Kidney (tissue), 14 donors: ENCODE data around the gene THSD8. TPM values are rescaled to one million over a fixed set of nuclear protein-coding genes. Genes with fewer than 3 reads are reported as not detected.

Experiments used
- DNase-seq, 5 donors: peaks; one replicate each; pipeline ENCODE4 v3.0.0-alpha.2; 2013 to 2020
- FAIRE-seq: peaks from 2 replicates; lab custom pipeline; 2012; peaks lifted over from hg19 to GRCh38; lab: Jason Lieb, UNC
- H3K27ac ChIP-seq, 2 donors: one replicate each; pipeline ENCODE4 v1.7.0; 2013; ENCODE audit warnings: low read depth in 2 of 2, low read length in 2 of 2, inconsistent platforms in 1 of 2
- H3K27me3 ChIP-seq: one replicate; pipeline ENCODE4 v1.7.1; 2013; ENCODE audit warnings: low read length, inconsistent platforms; ENCODE audit not compliant: control insufficient read depth, insufficient read depth
- H3K36me3 ChIP-seq, 3 donors: one replicate each; pipeline versions ENCODE4 v1.7.0 to v1.7.1; 2013; ENCODE audit warnings: low read length in 3 of 3, control low read depth in 1 of 3, inconsistent platforms in 1 of 3; ENCODE audit not compliant: insufficient read depth in 3 of 3, control insufficient read depth in 2 of 3
- H3K4me1 ChIP-seq, 3 donors: one replicate each; pipeline versions ENCODE4 v1.7.0 to v1.7.1; 2013; ENCODE audit warnings: low read length in 3 of 3, inconsistent platforms in 1 of 3, low read depth in 1 of 3; ENCODE audit not compliant: control insufficient read depth in 2 of 3, insufficient read depth in 2 of 3
- H3K4me3 ChIP-seq, 3 donors: one replicate each; pipeline versions ENCODE4 v1.7.0 to v1.8.1; 2013; ENCODE audit warnings: low read length in 3 of 3, control low read depth in 1 of 3, inconsistent platforms in 1 of 3
- H3K9ac ChIP-seq, 3 donors: one replicate each; pipeline versions ENCODE4 v1.7.0 to v1.7.1; 2013; ENCODE audit warnings: low read length in 3 of 3, control low read depth in 1 of 3, inconsistent platforms in 1 of 3
- H3K9me3 ChIP-seq, 3 donors: one replicate each; pipeline versions ENCODE4 v1.7.0 to v1.7.1; 2013; ENCODE audit warnings: low read length in 3 of 3, control low read depth in 1 of 3, inconsistent platforms in 1 of 3; ENCODE audit not compliant: control insufficient read depth in 2 of 3, insufficient read depth in 1 of 3
- CTCF ChIP-seq: IDR thresholded peaks from 3 replicates; pipeline ENCODE4 v1.5.1; 2012; ENCODE audit warnings: mild to moderate bottlenecking, moderate library complexity, borderline replicate concordance; ENCODE audit not compliant: insufficient read depth; ENCODE audit errors: extremely low read depth
- intact Hi-C: fragments of 100-400 bp; cut with DNase I; formaldehyde crosslinking; loops from one replicate; pipeline ENCODE4 v1.11.1; 2022
- polyA plus RNA-seq: library from polyadenylated mRNA; stranded (reverse); fragments of 350-450 nt; fragmentation: Illumina TruSeq; extraction: RNeasy Lipid Tissue Mini Kit (QIAGEN cat#74804); gene quantifications from one replicate; pipeline ENCODE4 v1.2.3, GENCODE V29; 2014; ENCODE audit warnings: low read depth, low replicate concordance; ENCODE audit not compliant: insufficient read depth
- total RNA-seq: library from RNA; stranded (reverse); fragmentation: NEBNext Ultra II Directional; extraction: Animal tissue kit (Norgen Biotek cat#: 25700); gene quantifications from one replicate; pipeline ENCODE4 v1.2.1, GENCODE V29; 2021
- donor health status: control.
- donor health status: control.
- donor health status: control.
- donor health status: control.
- donor health status: control.
- donor health status: DM: yes; HTN: yes; CAD: no.
- donor health status: Normal renal cell carcinoma (clear cell type).

The THSD8 gene
- total and polyA plus RNA-seq, 2 donors from 2014 or later, result 3.2 to 10.0 TPM

GRCh38 chr19:12833738-12834565 is 32.1 kb downstream of the THSD8 start:
- Histone ChIP-seq H3K9me3 (no peaks in the 10 kb centered on the region), H3K27ac (no peak overlapping the region), H3K27me3 (peaks cover 35% of the 10 kb centered on the region), H3K4me1 (peaks cover 0 to 5% (median 0%) of the 10 kb centered on the region in 3 donors), H3K36me3 (no peaks in the 10 kb centered on the region), H3K4me3 (no peak overlapping the region), H3K9ac (no peak overlapping the region)
- DNase-seq (peak in 1 of 5 donors; percentile 66), FAIRE-seq (no peak)
- intact Hi-C loops, result no loop called here
- TF ChIP-seq CTCF, result no peak

GRCh38 chr19:12834566-12834943 is 32.7 kb downstream of the THSD8 start, which contains the start of gene RTBDN:
Gene RTBDN (minus strand): TSS chr19:12834579. CDS start chr19:12829979, 4,600 bp downstream.
- TF ChIP-seq CTCF, result no peak
- Histone ChIP-seq H3K9me3 (no peaks in the 10 kb centered on the region), H3K4me1 (peaks cover 0 to 5% (median 0%) of the 10 kb centered on the region in 3 donors), H3K27ac (no peak within 1 kb of the TSS), H3K9ac (no peak within 1 kb of the TSS), H3K4me3 (no peak within 1 kb of the TSS), H3K36me3 (no peaks in the 10 kb centered on the region), H3K27me3 (peaks cover 41% of the 10 kb centered on the region)
- DNase-seq, result peak in 1 of 5 donors; percentile 50
- no peak for FAIRE-seq
- intact Hi-C loops, result no loop called here

- H3K9me3 ChIP-seq, result no peaks in the 10 kb centered on the region
- TF ChIP-seq CTCF, result no peak
- H3K27ac ChIP-seq, result no peak overlapping the region
- H3K4me1 ChIP-seq, result peaks cover 0 to 5% (median 0%) of the 10 kb centered on the region in 3 donors
- H3K36me3 ChIP-seq, result no peaks in the 10 kb centered on the region
- intact Hi-C loops, result no loop called here
- no peak overlapping the region for H3K9ac ChIP-seq
- no peak overlapping the region for H3K4me3 ChIP-seq
- FAIRE-seq (no peak), DNase-seq (peak in 3 of 5 donors; percentile 17 to 65 (median 47))
- H3K27me3 ChIP-seq, result peaks cover 45% of the 10 kb centered on the region
Measured at GRCh38 chr19:12834976-12835757, 33.3 kb downstream of the THSD8 start.
